GM12865 (cell line): ENCODE data around the gene TEAD3.

Experiments
- DNase-seq: peaks from one replicate; pipeline ENCODE4 v3.0.0; 2010; ENCODE audit warnings: low read depth
- H3K4me3 ChIP-seq: 2 replicates; pipeline ENCODE4 v1.5.1; 2011; ENCODE audit warnings: mild to moderate bottlenecking, low read depth, low read length, control low read depth
- CTCF ChIP-seq: IDR thresholded peaks from 2 replicates; pipeline ENCODE4 v1.5.1; 2011; ENCODE audit warnings: low read length, control low read depth, low read depth, inconsistent platforms; ENCODE audit not compliant: insufficient read depth; ENCODE audit errors: missing control alignments

The TEAD3 gene

GRCh38 chr6:35533981-35534380 lies 37.1 kb upstream of the TEAD3 start:
- no peak overlapping the region for H3K4me3 ChIP-seq
- DNase-seq: no peak
- no peak for TF ChIP-seq CTCF

- TF ChIP-seq CTCF: no peak
- DNase-seq: no peak
These were observed 35.2 kb upstream of the TEAD3 start for GRCh38 chr6:35532126-35532525.

GRCh38 chr6:35524380-35525020 lies 27.6 kb upstream of the TEAD3 start:
- TF ChIP-seq CTCF: no peak
- DNase-seq: no peak

More at GRCh38 chr6:35532126-35532525, 35.2 kb upstream of the TEAD3 start:
- H3K4me3 ChIP-seq: no peak overlapping the region

GRCh38 chr6:35522660-35523658 lies 26.1 kb upstream of the TEAD3 start:
- TF ChIP-seq CTCF: peak; percentile 97
- peak; percentile 73 for DNase-seq
- peak overlapping the region; percentile 54 for H3K4me3 ChIP-seq

More at GRCh38 chr6:35524380-35525020, 27.6 kb upstream of the TEAD3 start:
- no peak overlapping the region for H3K4me3 ChIP-seq

GRCh38 chr6:35522151-35522550 lies 25.3 kb upstream of the TEAD3 start:
- no peak overlapping the region for H3K4me3 ChIP-seq
- DNase-seq: no peak
- TF ChIP-seq CTCF: no peak

GRCh38 chr6:35521235-35521634 lies 24.4 kb upstream of the TEAD3 start:
- TF ChIP-seq CTCF: no peak
- no peak overlapping the region for H3K4me3 ChIP-seq
- DNase-seq: no peak
